ENCODE measurements around the gene POLE3.
"Not testable (repeated sequence)": the region's sequence is repeated elsewhere in the genome, so short reads cannot be mapped to it uniquely, and the experiment has no call there.

The POLE3 gene, protein sequence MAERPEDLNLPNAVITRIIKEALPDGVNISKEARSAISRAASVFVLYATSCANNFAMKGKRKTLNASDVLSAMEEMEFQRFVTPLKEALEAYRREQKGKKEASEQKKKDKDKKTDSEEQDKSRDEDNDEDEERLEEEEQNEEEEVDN

DNA sequence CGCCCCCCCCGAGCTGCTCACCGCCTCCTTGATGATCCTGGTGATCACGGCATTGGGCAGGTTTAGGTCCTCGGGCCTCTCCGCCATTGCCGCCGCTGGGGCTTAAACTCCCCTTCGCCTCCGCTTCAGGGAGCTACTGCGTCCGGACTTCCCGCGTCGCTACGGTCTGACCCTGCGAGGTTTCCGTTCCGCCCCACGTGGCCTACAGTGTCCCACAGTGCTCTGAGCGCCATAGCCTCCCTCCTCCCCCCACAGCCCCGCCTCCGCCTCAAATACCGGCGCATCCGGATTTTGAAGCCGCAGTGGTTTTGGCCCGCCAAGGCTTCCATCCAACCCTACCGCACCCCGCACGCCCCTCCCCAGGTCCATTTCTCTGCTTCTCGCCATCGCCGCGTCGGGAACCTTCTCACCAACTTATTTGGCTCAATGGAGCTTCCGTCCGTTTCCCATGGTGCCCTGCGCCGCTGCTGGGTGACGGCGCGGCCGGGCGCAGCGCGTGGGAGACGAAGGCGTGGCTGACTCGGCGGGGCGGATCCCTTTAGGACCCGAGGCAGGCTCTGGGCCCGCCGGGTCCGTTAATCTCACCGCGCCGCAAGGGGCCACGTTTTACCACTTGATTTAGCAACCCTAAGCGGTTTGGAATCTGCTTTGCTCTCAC lies at the start of gene POLE3, which contains the start of gene C9orf43:
TSS of gene POLE3 (minus strand) at position 469 of the 658 bp plus-strand sequence. CDS start at position 87, 382 bp downstream.
TSS of gene C9orf43 (plus strand) at position 541 of the 658 bp plus-strand sequence. CDS start 2,747 bp downstream, outside the sequence.
- peak; percentile 92 to 95 for ATAC-seq

DNA sequence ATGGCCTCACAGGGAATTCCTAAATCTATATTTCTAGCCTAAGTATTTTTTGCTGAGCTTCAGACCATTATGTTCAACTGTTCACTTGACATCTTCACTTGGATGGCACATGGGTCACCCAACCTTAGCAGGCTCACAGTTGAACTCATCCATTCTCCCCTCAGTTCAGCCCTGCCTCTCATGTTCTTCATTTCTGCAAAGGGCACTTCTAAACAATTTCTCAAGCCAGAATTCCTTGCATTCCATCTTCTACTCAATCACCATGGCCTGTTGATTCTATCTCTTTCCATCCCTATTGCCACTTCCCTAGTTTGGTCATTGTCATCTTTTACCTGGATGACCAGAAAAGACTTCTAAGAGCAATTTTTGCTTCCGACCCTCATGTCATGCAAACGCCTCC lies 45.8 kb upstream of the POLE3 start:
- ATAC-seq = no peak

DNA sequence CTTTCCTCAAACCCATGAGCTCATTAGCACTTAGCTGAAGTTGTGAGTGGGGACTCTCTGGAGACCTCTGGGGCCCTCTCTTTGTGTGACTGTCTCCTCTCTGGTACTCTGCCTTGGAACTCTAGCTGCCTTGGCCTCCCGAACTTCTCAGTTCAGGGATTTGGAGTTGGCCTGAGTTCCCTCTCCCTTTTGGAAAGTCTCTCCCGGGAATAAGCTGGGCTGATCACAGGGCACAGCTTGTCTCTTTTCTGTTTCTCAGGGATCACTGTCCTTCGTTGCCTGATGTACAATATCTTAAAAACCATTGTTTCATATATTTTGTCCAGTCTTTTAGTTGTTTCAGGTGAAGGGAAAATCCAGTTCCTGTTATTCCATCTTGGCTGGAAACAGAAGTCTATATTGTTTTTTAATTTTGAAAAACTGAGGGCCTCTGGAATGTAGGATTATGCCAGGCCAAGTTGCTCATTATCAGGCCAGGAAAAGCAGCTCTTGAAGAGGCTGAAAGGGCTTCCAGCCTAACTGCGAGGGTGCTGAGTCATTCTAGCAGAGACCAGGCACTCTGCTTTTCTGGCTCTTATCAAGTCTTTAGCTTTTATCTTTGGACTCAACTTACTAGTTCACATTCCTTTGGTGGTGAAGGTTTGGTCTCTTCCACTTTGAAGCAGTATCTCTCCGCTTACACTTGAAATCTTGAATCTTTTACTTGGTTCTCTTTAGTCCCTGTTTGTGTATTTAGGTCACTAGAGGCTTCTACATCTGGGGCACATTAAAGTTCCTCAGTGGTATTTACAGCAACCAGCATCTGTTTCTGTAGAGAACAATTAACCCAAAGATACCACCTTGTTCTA lies 44.7 kb upstream of the POLE3 start:
- ATAC-seq = no peak

DNA sequence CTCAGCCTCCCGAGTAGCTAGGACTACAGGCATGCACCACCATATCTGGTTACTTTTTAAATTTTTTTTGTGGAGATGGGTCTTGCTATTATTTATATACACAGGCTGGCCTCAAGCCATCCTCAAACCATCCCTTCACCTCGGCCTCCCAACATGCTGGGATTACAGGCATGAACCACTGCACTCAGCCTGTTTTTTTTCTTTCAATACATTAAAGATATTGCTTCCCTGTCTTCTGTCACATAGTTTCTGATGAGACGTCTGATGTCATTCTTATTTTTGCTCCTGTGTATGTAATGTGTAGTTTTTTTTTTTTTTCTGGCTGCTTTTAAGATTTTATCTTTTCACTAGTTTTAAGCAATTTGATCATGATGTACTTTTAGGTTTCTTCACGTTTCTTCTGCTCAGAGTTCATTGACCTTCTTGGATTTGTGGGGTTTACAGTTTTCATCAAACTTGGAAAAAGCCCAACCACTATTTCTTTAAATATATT lies 41.7 kb upstream of the POLE3 start:
- ATAC-seq = no peak

DNA sequence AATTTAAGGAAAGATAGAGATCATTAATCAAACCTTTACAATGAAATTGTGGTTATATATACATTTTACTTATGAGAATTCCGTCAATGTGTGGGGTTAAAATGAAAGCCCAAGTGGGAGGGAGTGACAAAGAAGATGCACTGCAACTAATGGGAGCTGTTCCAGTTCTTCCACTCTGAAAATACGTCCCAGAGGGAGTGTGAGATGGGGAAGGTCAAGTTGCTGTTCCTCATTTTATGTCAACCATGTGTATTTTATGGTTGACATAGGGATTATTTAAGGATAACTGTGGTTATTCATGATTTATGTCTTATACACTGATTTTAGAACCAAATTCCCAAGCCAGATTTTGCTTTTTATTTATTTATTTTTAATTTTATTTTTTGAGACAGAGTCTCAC lies 38.9 kb upstream of the POLE3 start:
- ATAC-seq = no peak

DNA sequence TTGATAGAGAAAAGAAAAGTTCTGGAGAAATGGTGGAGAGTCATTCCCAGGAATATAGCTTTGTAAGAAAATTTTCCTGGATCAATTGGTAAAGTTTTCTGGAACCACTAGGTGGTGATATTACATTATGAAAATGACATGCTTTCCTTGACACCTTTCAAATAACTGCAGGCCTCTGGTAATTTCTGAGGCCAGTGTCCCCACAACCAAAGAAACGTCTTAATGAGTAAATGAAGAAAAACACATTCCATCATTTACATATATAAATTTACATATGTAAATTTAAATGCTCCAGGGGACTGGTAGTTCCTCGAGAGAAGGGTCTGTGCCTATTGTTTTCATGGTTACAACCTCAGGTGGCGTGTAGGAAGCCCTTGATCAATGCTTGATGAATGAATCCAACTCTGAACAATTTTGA lies 35.9 kb upstream of the POLE3 start:
- ATAC-seq = no peak

DNA sequence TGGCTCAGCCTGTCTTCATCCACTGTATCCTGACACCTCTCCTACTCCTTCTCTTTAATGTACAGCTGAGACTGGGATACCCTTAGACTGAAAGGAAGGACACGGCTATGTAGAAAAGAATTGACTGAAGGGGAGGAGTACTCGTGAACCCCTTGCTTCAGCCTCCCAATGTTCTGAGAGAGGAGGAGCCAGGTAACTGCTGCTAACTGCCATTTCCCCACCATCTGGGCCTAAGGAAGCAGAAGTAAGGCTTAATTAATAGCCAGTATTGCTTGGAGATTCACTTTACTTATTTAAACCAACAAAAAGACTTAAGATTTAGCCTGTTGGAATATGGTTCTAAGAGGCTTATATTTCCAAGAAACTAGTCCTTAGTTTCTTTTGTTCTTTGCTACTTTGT lies 34.3 kb upstream of the POLE3 start:
- no peak for ATAC-seq

DNA sequence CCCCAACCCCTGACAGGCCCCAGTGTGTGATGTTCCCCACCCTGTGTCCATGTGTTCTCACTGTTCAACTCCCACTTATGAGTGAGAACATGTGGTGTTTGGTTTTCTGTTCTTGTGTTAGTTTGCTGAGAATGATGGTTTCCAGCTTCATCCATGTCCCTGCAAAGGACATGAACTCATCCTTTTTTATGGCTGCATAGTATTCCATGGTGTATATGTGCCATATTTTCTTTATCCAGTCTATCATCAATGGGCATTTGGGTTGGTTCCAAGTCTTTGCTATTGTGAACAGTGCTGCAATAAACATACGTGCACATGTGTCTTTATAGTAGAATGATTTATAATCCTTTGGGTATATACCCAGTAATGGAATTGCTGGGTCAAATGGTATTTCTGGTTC lies 27.2 kb upstream of the POLE3 start:
- ATAC-seq = not testable (repeated sequence)

DNA sequence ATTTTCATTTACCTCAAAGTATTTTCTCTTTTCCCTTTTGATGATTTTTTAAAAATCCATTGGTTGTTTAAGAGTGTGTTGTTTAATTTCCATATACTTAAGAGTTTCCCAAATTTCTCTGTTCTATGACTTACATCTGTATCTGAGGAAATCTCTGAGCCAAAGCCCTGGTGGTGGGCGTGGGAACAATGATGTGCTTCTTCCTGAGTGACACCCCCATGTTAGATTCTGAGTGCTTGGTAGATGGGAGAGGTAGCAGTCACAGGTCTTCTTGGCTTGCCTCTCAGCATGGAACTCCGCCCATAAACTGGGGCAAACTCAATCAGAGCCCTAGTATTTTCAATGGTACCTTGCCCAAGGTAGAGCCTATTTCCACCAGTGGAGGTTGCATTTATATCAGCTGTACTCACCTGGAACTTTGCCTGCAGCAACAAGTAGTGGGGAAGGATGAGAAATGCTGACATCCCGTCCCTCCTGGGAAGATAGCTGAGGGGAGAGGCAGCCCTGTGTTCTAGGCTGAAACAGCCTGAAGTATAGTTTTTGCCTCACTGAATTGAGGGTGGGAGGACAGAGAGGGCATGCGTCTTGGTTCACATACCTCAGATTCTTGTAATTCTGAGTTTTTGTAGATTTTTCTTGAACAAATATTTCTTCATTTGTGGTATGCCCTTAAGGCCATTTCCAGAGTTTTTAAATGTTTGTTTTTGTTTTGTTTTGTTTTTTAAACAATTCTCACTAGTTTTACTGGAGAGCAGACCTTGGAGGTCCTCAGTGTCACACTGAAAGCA lies 26.4 kb upstream of the POLE3 start:
- no peak for ATAC-seq

DNA sequence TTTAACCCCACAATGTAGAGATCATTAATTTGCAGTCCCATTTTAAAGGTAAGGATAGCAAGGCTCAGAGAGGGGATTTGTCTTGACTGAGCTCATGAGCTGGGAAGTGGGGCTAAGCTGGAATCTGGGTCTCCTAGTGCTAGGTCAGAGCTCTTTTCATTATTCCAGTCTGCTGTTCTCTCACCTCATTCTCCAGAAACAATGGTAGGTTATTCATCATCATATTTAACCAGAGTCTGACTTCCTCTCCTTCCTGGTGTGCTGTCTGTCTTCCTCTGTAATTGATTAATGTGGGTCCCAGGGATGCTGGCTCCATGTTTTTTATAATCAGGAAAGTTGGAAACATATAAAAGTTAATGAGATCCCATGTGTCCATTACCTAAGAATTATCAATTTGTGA lies 20.7 kb upstream of the POLE3 start:
- ATAC-seq = no peak

DNA sequence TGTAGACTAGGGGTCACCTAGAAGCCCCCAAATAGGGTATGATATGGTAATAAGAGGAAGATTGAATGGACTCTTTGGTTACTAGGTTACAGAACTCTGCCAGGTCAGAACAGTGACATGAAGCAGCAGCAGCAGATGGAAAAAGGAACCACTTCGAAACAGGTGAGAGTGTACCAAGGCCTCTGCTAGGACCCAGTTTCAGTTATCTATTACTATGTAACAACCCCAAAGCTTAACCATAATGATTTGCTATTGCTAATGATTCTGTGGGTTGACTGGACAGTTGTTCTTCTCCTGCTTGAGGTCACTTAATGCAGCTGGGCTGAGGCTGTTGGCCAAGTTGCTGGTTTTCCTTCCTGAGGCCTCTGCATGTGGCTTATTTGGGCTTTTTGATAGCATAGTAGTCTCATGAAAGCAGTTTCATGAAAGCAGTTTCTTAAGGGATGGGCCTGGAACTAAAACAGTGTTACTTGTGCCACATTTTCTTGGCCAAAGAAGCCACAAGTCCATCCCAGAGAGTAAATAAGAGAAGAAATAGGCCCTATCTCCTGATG lies 17.7 kb upstream of the POLE3 start:
- no peak for ATAC-seq

DNA sequence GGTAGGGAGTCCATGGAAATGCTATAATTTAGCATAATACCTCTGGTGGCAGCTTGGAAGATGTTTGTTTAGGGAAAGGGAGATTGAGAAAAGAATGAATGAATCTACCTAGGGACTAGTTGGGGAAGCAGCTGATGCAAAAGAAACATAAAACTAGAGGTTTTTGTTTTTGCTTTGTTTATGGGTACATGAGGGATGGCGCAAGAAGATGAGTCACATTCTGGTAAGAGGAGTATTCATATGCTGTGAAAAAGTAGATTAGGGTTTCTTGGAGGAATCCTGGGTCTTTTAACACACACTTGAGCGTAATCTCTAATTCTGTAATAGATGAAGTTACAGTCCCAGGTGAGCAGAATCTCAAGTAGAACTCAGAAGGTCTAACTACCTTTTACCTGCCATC lies 17.2 kb upstream of the POLE3 start:
- no peak for ATAC-seq

DNA sequence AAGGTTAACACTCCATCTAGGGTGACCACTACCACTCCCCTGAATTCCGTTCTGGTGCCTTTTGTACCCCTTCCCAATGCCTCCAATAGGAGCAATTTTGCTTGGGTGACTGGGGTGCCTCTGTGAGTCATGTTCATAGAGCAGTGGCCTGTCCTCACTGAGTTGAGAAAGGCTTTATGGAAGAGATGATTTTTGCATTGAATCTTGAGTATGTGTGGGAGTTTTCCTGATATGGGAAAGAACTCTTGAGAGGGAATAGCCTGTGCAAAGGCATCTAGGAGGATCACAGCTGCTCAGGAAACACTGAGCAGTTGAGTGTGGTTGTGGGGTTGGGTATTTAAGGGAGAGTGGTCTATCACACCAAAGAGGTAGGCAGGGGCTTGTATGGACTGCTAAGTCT lies 16.2 kb upstream of the POLE3 start:
- ATAC-seq = no peak

DNA sequence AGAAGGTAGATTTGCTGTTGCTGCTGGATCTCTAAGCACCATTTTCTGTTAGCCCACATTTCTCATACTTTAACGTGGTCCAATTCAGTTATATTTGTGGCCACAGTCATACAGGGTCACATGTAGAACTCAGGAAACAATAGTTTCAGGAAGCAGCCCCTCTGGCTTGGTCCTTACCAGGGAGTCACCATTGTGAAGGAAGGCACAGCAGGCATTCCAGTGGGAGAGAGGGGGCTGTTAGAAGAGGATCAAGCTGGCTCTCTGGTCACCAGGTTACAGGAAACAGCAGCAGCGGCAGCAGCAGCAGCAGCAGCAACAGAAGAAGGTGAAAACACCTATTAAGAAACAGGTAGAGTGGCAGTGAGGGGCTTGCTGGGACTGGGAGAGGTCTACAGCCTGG lies 14.6 kb upstream of the POLE3 start:
- ATAC-seq = no peak

DNA sequence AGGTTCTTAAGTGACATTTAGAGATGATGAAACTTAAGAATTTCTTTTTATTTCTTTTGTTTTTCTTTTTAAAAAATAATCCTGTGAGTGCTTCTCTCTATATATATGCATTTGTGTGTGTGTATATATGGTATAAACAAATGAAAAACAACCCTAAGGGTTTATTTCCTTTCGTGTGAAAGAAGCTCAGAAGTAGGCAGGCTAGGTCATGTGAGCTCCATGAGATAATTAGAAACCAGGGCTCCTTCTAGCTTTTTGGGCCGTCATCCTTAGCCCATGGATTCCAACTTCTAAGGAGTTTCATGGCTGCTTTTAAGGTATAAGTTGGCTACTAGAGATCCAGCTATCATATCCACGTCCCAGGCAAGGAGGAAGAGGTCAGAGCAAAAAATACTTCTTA lies 11.3 kb upstream of the POLE3 start:
- no peak for ATAC-seq

DNA sequence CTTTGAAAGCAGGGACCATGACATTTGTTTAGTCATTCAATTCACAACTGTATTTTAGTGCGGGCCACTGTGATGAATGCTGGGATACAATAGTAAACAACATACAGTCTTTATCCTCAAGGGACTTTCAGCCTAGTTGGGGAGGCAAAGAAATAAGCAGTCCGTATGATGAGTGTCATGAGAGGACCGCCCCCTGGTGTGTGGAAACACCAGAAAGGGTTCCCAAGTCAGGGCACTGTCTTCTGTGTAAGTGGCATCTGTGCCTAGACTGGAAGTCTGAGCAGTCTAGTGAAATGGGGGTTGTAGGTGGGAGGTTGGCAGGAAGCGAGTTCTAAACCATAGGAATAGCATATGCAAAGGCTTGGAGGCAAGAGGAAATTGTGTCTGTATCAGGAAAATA lies 6.9 kb upstream of the POLE3 start:
- no peak for ATAC-seq

DNA sequence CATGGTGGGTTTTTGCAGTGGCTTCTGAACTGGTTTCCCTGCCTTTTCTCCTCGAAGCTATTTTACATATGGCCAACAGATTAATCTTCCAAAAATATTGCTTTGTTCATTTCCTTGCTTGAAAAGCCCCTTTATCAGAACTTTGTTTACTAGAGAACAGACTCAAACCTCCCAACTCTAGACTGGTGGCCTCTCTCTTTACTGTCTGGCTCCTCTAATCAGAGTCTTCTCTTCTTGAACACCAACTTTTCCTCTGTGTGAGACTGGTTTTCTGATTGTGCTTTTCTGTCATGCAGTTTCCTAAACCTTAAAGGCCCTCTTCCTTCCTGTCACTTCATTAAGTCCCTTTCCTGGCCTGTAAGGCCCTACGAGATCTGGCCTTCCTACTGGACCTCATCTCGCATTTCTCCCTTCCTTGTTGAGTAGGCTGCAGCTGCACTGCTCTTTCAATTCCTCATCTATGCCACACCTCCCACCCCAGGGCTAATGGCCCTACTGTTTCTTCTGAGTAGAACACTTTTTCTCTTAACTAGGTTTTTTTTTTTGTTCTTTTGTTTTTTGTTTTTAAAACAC lies 5.8 kb upstream of the POLE3 start:
- no peak for ATAC-seq

DNA sequence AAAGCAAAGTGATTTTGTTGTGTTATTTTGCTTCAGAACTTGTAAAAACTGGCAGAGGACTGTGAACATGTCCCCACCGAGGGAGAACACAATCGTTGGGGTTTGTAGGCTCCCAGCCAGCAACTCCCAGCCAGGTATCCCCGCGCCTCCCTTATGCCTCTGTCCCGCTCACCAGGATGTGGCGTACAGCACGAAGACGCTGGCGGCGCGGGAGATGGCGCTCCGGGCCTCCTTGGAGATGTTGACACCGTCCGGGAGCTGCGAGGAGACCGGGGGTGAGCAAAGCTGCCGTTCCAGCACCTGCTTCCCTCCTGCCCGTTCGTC lies 630 bp downstream of the POLE3 start:
- peak in 1 of 2 donors; percentile 3 for ATAC-seq

DNA sequence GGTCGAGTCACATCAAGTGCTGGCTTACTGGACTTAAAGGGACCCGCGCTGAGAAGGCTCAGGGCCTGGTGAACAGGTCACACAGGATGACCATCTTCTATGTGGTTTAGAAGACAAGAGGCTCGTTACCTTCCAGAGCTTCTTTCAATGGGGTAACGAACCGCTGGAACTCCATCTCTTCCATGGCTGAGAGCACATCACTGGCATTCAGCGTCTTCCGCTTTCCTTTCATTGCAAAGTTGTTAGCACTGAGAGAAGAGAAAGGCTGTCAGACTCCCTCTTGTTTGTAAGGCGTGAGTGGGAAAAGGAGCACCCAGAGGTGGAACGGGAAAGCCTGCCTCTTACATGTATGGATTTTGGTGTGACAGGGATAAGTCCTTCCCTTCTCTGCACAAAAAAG lies 994 bp downstream of the POLE3 start:
- no peak for ATAC-seq

DNA sequence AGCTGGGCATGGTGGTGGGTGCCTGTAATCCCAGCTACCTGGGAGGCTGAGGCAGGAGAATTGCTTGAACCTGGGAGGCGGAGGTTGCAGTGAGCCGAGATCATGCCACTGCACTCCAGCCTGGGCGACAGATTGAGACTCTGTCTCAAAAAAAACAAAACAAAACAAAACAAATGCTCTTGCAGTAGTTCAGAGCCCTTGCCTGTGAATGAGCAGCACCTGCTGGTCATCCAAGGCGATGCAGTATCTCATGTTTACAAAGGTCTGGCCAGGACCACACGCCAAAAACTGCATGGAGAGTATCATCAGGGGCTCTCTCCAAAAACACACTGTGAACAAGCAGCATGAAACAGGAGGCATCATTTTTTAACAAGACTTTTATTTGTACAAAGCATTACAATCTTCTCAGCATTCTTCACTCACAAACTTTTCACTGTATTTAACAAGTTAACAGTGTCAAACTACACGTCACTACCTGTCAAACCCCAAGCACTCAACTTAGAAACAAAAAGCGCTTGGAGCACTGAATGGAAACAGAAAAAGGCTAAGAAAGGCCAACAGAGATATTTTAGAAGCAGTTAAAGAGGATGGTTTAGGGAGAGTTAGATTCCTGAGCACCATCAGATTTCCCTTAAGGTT lies 3.5 kb downstream of the POLE3 start:
- not testable (repeated sequence) for ATAC-seq

DNA sequence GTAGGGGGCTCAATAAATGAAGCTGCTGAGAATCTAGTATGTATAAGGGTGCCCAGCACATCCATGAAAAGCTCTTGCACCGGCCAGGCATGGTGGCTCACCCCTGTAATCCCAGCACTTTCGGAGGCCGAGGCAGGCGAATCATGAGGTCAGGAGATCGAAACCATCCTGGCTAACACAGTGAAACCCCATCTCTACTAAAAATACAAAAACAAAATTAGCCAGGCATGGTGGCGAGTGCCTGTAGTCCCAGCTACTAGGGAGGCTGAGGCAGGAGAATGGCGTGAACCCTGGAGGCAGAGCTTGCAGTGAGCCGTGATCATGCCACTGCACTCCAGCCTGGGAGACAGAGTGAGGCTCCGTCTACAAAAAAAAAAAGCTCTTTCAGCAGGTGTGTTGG lies 4.1 kb downstream of the POLE3 start:
- not testable (repeated sequence) for ATAC-seq

DNA sequence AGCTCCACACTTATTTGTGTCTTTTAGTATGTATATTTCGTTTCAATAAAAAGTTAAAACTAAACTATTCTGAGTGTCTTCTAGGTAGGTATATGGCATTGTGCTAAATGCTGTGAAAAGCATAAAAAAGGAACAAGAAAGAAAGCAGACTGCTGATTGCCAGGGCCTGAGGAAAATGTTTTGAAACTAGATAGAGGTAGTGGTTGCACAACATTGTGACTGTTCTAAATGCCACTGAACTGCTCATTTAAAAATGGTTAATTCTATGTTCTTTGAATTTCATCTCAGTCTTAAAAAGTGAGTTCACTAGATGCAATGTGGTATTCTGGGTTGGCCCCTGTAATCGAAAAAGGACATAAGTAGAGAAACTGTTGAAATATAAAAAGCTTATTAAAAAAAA lies 6.8 kb downstream of the POLE3 start:
- ATAC-seq = no peak
